ENCODE data around the gene KIAA1671. TPM values are rescaled to one million over a fixed set of nuclear protein-coding genes. Genes with fewer than 3 reads are reported as not detected.

Gene KIAA1671
- polyA plus RNA-seq, 1 donor (not counting 4 experiments of a cell fraction or from before 2014, with no cell fraction given): 17.4 TPM

DNA sequence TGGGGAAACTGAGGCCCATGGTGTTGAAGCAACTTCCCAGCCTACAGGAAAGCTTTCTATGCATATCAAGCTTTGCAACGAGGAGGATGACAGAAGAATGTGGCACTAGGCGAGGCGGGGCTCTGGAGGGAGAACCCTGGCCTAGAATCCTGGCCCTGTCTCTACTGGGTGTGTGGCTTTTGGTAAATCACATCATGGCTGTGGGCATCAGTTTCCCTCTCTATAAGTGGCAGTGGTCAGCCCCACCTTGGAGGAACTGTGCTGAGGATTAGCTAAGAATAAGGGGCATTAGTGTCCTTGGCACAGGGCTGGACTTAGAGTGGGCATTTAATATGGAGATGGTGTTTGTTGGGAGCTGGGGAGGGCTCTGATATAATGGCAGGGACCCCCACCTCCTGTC lies 124.5 kb downstream of the KIAA1671 start:
- H3K36me3 ChIP-seq (ENCODE audit: control insufficient read depth in 2 of 2, extremely low read depth in 1 of 2, insufficient read depth in 2 of 2, low read length in 2 of 2): peaks cover 0 to 7% of the 10 kb centered on the region in 2 experiments
- H3K4me3 ChIP-seq (ENCODE audit: control insufficient read depth in 2 of 3, extremely low read depth in 1 of 3, insufficient read depth in 2 of 3, low read depth in 1 of 3, low read length in 3 of 3): no peak overlapping the region
- H3K27ac ChIP-seq (ENCODE audit: control insufficient read depth, insufficient read depth, low read length): no peak overlapping the region
- H3K27me3 ChIP-seq (ENCODE audit: control insufficient read depth, extremely low read depth, insufficient read depth, low read length): no peaks in the 10 kb centered on the region
- TF ChIP-seq, protein P1, sequence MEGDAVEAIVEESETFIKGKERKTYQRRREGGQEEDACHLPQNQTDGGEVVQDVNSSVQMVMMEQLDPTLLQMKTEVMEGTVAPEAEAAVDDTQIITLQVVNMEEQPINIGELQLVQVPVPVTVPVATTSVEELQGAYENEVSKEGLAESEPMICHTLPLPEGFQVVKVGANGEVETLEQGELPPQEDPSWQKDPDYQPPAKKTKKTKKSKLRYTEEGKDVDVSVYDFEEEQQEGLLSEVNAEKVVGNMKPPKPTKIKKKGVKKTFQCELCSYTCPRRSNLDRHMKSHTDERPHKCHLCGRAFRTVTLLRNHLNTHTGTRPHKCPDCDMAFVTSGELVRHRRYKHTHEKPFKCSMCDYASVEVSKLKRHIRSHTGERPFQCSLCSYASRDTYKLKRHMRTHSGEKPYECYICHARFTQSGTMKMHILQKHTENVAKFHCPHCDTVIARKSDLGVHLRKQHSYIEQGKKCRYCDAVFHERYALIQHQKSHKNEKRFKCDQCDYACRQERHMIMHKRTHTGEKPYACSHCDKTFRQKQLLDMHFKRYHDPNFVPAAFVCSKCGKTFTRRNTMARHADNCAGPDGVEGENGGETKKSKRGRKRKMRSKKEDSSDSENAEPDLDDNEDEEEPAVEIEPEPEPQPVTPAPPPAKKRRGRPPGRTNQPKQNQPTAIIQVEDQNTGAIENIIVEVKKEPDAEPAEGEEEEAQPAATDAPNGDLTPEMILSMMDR (optimal IDR thresholded peaks at IDR 0.05 in 1 of 3, IDR thresholded peaks at IDR 0.05 in 1 of 3, conservative IDR thresholded peaks at IDR 0.05 in 1 of 3; ENCODE audit: extremely low read depth in 1 of 3, insufficient read depth in 2 of 3, low read length in 3 of 3): no peak
- TF ChIP-seq EZH2 (IDR thresholded peaks at IDR 0.05; ENCODE audit: low read length): no peak
- H4K20me1 ChIP-seq (ENCODE audit: control insufficient read depth, extremely low read depth, insufficient read depth, low read length): peaks cover 3% of the 10 kb centered on the region
- H3K9me1 ChIP-seq (ENCODE audit: control insufficient read depth, extremely low read depth, insufficient read depth, low read length): no peaks in the 10 kb centered on the region
- no peaks in the 10 kb centered on the region for H3K9me3 ChIP-seq (ENCODE audit: control insufficient read depth, low read depth, low read length)
- H3K4me2 ChIP-seq (ENCODE audit: control insufficient read depth, extremely low read depth, insufficient read depth, low read depth, low read length): no peak overlapping the region
- DNase-seq (ENCODE audit: low read depth, low spot score): no peak
- H3K9ac ChIP-seq (ENCODE audit: control insufficient read depth, extremely low read depth, insufficient read depth, low read length): no peak overlapping the region
- no peaks in the 10 kb centered on the region for H3K79me2 ChIP-seq (ENCODE audit: control insufficient read depth, insufficient read depth, low read length)
- no peaks in the 10 kb centered on the region for H3K4me1 ChIP-seq (ENCODE audit: control insufficient read depth, extremely low read depth, insufficient read depth, low read length)
- dilution Hi-C loops (cut with MboI; ENCODE audit: extremely low pct_ligation_motif_present, low sequenced_read_pairs): no loop called here
- H2AFZ ChIP-seq (ENCODE audit: control insufficient read depth, low read length): no peak overlapping the region
- no peak for FAIRE-seq

DNA sequence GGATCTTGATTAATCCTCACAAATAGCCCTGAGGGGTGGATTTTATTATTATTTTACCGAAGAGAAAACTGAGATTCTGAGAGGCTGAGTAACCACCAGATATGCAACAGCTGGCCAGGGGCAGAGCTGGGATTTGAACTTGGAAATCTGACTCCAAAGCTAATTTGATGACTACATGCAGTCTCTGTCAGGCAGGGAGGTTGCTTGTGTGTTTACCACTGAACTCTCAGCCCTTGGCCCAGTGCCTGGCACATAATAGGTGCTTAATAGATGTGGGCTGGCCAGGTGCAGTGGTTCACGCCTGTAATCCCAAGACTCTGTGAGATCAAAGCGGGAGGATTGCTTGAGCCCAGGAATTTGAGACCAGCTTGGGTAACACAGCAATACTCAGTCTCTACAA lies 125.4 kb downstream of the KIAA1671 start:
- H3K4me2 ChIP-seq (ENCODE audit: control insufficient read depth, extremely low read depth, insufficient read depth, low read depth, low read length): no peak overlapping the region
- no peak for DNase-seq (ENCODE audit: low read depth, low spot score)
- no peaks in the 10 kb centered on the region for H3K79me2 ChIP-seq (ENCODE audit: control insufficient read depth, insufficient read depth, low read length)
- H3K36me3 ChIP-seq (ENCODE audit: control insufficient read depth in 2 of 2, extremely low read depth in 1 of 2, insufficient read depth in 2 of 2, low read length in 2 of 2): peaks cover 0 to 1% of the 10 kb centered on the region in 2 experiments
- H4K20me1 ChIP-seq (ENCODE audit: control insufficient read depth, extremely low read depth, insufficient read depth, low read length): peaks cover 3% of the 10 kb centered on the region
- H2AFZ ChIP-seq (ENCODE audit: control insufficient read depth, low read length): no peak overlapping the region
- H3K9ac ChIP-seq (ENCODE audit: control insufficient read depth, extremely low read depth, insufficient read depth, low read length): no peak overlapping the region
- H3K9me1 ChIP-seq (ENCODE audit: control insufficient read depth, extremely low read depth, insufficient read depth, low read length): no peaks in the 10 kb centered on the region
- no peak overlapping the region for H3K4me3 ChIP-seq (ENCODE audit: control insufficient read depth in 2 of 3, extremely low read depth in 1 of 3, insufficient read depth in 2 of 3, low read depth in 1 of 3, low read length in 3 of 3)
- dilution Hi-C loops (cut with MboI; ENCODE audit: extremely low pct_ligation_motif_present, low sequenced_read_pairs): no loop called here
- no peaks in the 10 kb centered on the region for H3K27me3 ChIP-seq (ENCODE audit: control insufficient read depth, extremely low read depth, insufficient read depth, low read length)
- no peak overlapping the region for H3K27ac ChIP-seq (ENCODE audit: control insufficient read depth, insufficient read depth, low read length)
- TF ChIP-seq, protein P1 (optimal IDR thresholded peaks at IDR 0.05 in 1 of 3, IDR thresholded peaks at IDR 0.05 in 1 of 3, conservative IDR thresholded peaks at IDR 0.05 in 1 of 3; ENCODE audit: extremely low read depth in 1 of 3, insufficient read depth in 2 of 3, low read length in 3 of 3): no peak
- no peak for TF ChIP-seq EZH2 (IDR thresholded peaks at IDR 0.05; ENCODE audit: low read length)
- no peaks in the 10 kb centered on the region for H3K4me1 ChIP-seq (ENCODE audit: control insufficient read depth, extremely low read depth, insufficient read depth, low read length)
- H3K9me3 ChIP-seq (ENCODE audit: control insufficient read depth, low read depth, low read length): no peaks in the 10 kb centered on the region
- FAIRE-seq: no peak

Measured in keratinocyte (primary cell).